Heart left ventricle (tissue), 16 donors: ENCODE measurements around the gene MAPKAPK2. TPM values are rescaled to one million over a fixed set of nuclear protein-coding genes. Genes with fewer than 3 reads are reported as not detected.

Experiments
- ATAC-seq, 4 donors: fragments of 200-7000 bp; cut with Tn5 transposase; one replicate each; pipeline ENCODE4 v1.9.1; 2020 to 2022; ENCODE audit warnings: moderate library complexity in 4 of 4, mild to moderate bottlenecking in 3 of 4, moderate number of reproducible peaks in 1 of 4
- DNase-seq, 5 donors: peaks; one replicate each; pipeline ENCODE4 v3.0.0-alpha.2; 2020
- H3K27ac ChIP-seq, 12 donors: fragments of 200-600 bp; sonication (generic) in 4 of 12; one replicate each; pipeline versions ENCODE4 v1.5.0 to v1.8.0; 2016 to 2022; ENCODE audit warnings: mild to moderate bottlenecking in 2 of 12
- H3K27me3 ChIP-seq, 9 donors: fragments of 200-600 bp; sonication (generic) in 2 of 9; one replicate each; pipeline versions ENCODE4 v1.5.1 to v1.8.0; 2016 to 2022; ENCODE audit warnings: mild to moderate bottlenecking in 3 of 9
- H3K36me3 ChIP-seq, 9 donors: fragments of 200-600 bp; sonication (generic) in 2 of 9; one replicate each; pipeline versions ENCODE4 v1.5.0 to v1.8.0; 2018 to 2022; ENCODE audit warnings: mild to moderate bottlenecking in 2 of 9
- H3K4me1 ChIP-seq, 12 donors: fragments of 200-600 bp; sonication (generic) in 4 of 12; one replicate each; pipeline versions ENCODE4 v1.5.0 to v1.8.0; 2016 to 2022; ENCODE audit warnings: mild to moderate bottlenecking in 3 of 12
- H3K4me3 ChIP-seq, 12 donors: fragments of 200-600 bp; sonication (generic) in 4 of 12; one replicate each; pipeline versions ENCODE4 v1.5.0 to v1.8.0; 2017 to 2022; ENCODE audit warnings: mild to moderate bottlenecking in 9 of 12, moderate library complexity in 4 of 12
- H3K9me3 ChIP-seq, 12 donors: fragments of 200-600 bp; sonication (generic) in 4 of 12; one replicate each; pipeline versions ENCODE4 v1.5.0 to v1.8.0; 2016 to 2022; ENCODE audit warnings: mild to moderate bottlenecking in 1 of 12
- POLR2A ChIP-seq, 2 donors: fragments of 450-650 bp; IDR thresholded peaks; one replicate each; pipeline ENCODE4 v1.6.1; 2017; ENCODE audit warnings: antibody characterized with exemption in 2 of 2, mild to moderate bottlenecking in 2 of 2, moderate library complexity in 2 of 2
- WGBS, 4 donors: extraction: QIAGEN DNeasy Blood & Tissue Kit in 2 of 4; methylation state at CpG; one replicate each; pipeline versions ENCODE4 v1.1.5 to v1.1.7; 2013 to 2018; 5-methylcytosine and 5-hydroxymethylcytosine counted together
- intact Hi-C, 10 donors: fragments of 100-400 bp; cut with DNase I; formaldehyde crosslinking; loops; one replicate each; pipeline versions ENCODE4 v1.11.1 to v1.14.2; 2022
- polyA plus RNA-seq, 2 donors: library from polyadenylated mRNA; stranded (reverse); fragments of 200-250 nt; gene quantifications; one replicate each; pipeline ENCODE4 v1.2.3, GENCODE V29; 2013
- total RNA-seq, 9 donors: library from RNA; depleted of rRNA in 2 of 9; stranded (reverse); fragments of >200 nt in 2 of 9; fragmentation: NEBNext Ultra II Directional in 3 of 9; extraction: Animal tissue kit (Norgen Biotek cat#: 25700) in 3 of 9; gene quantifications; one replicate each; pipeline versions ENCODE4 v1.1.0 to v1.2.4, GENCODE V29; 2016 to 2023
- TF ChIP-seq, protein P1 (sequence below), 12 donors: fragments of 200-600 bp; sonication (generic) in 4 of 12; IDR thresholded peaks; one replicate each; pipeline versions ENCODE4 v1.5.0 to v1.8.0; 2018 to 2022; ENCODE audit warnings: antibody characterized with exemption in 12 of 12, mild to moderate bottlenecking in 5 of 12
- donor health status: ischemic (EF 13 %, LVEDD 7.1; RV severe dilation, severe dysfunction).
- donor health status: healthy with polysubstance abuse.
- donor health status: DM: no; HTN: yes; CAD: no.
- donor health status: DM: no; HTN: no; CAD: no.
- donor health status: ischemic (EF 25% LVEDD 6.9; RV normal size, moderate dysfunction).
- donor health status: ischemic (EF 25% LVEDD 5.7; RV mildly dilated, moderate dysfunction).
- donor health status: healthy.
- donor health status: DM: yes; HTN: yes; CAD: no.
- donor health status: ischemic (EF 35%, LVEDD 5.7; RV mildly dilated, moderate dysfunction).
- donor health status: nonischemic (EF 11% LVEDD 7.7; RV severe dilation, severe dysfunction).
- donor health status: DM: yes; HTN: yes; CAD: no.
- donor health status: PGD.
- donor health status: ischemic (EF 29% LVEDD 5.4; RV normal size, mild dysfunction).
- donor health status: nonischemic (EF 23%, LVEDD 6.1; RV moderate dilation, normal function).

The MAPKAPK2 gene
- total and polyA plus RNA-seq, 11 donors: 126 to 327 (median 223) TPM

DNA sequence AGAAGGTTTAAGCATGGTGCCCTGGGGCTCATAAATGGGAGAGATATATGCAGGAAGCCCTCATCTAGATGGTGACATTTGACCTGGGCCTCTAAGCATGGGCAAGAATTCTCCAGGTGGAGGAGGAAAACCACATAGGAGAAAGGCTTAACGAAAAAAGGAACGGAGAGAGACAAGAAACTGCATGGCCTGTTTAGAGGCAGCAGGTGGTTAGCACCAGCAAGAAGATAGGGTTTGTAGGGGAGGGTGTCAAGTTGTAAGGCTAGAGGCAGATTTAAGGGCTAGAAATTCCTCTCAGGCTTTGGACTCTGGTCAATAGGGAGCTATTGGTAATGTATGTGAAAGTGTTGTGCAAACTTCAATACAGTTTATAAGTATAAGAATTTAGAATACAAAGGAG is 8.2 kb upstream of the MAPKAPK2 start:
- Histone ChIP-seq H3K36me3 (no peaks in the 10 kb centered on the region), H3K4me1 (peaks cover 3 to 60% (median 41%) of the 10 kb centered on the region in 12 donors), H3K4me3 (no peak overlapping the region), H3K27me3 (no peaks in the 10 kb centered on the region), H3K27ac (no peak overlapping the region), H3K9me3 (no peaks in the 10 kb centered on the region)
- WGBS, 4 donors: 87 to 93% (median 91%) methylated on average over 2 of the region's 2 CpGs
- no peak for DNase-seq
- no peak for ATAC-seq
- TF ChIP-seq POLR2A (IDR thresholded peaks at IDR 0.05): no peak
- TF ChIP-seq, protein P1, sequence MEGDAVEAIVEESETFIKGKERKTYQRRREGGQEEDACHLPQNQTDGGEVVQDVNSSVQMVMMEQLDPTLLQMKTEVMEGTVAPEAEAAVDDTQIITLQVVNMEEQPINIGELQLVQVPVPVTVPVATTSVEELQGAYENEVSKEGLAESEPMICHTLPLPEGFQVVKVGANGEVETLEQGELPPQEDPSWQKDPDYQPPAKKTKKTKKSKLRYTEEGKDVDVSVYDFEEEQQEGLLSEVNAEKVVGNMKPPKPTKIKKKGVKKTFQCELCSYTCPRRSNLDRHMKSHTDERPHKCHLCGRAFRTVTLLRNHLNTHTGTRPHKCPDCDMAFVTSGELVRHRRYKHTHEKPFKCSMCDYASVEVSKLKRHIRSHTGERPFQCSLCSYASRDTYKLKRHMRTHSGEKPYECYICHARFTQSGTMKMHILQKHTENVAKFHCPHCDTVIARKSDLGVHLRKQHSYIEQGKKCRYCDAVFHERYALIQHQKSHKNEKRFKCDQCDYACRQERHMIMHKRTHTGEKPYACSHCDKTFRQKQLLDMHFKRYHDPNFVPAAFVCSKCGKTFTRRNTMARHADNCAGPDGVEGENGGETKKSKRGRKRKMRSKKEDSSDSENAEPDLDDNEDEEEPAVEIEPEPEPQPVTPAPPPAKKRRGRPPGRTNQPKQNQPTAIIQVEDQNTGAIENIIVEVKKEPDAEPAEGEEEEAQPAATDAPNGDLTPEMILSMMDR (IDR thresholded peaks at IDR 0.05): no peak
- intact Hi-C loops: no loop called here

GRCh38 chr1:206678490-206678889 is 6.2 kb upstream of the MAPKAPK2 start:
- no peak for TF ChIP-seq POLR2A (IDR thresholded peaks at IDR 0.05)
- TF ChIP-seq, protein P1 (IDR thresholded peaks at IDR 0.05): no peak
- no peak for ATAC-seq
- H3K9me3 ChIP-seq: no peaks in the 10 kb centered on the region
- H3K27me3 ChIP-seq: no peaks in the 10 kb centered on the region
- WGBS, 4 donors: 85 to 90% (median 88%) methylated on average over 3 of the region's 3 CpGs
- H3K27ac ChIP-seq: no peak overlapping the region
- H3K36me3 ChIP-seq: no peaks in the 10 kb centered on the region
- H3K4me1 ChIP-seq: peaks cover 0 to 49% (median 23%) of the 10 kb centered on the region in 12 donors
- no peak overlapping the region for H3K4me3 ChIP-seq
- no peak for DNase-seq
- intact Hi-C loops: no loop called here

- no peaks in the 10 kb centered on the region for H3K36me3 ChIP-seq
- intact Hi-C loops: no loop called here
- ATAC-seq (no peak), DNase-seq (no peak)
- H3K9me3 ChIP-seq: no peaks in the 10 kb centered on the region
- TF ChIP-seq, protein P1 (IDR thresholded peaks at IDR 0.05): no peak
- no peak for TF ChIP-seq POLR2A (IDR thresholded peaks at IDR 0.05)
- H3K4me1 ChIP-seq: peaks cover 0 to 45% (median 16%) of the 10 kb centered on the region in 12 donors
- H3K27ac ChIP-seq: no peak overlapping the region
- H3K4me3 ChIP-seq: no peak overlapping the region
- WGBS, 4 donors: 50 to 63% (median 59%) methylated on average over 5 of the region's 5 CpGs
- H3K27me3 ChIP-seq: no peaks in the 10 kb centered on the region
Measured at GRCh38 chr1:206679738-206680211, 4.9 kb upstream of the MAPKAPK2 start.

DNA sequence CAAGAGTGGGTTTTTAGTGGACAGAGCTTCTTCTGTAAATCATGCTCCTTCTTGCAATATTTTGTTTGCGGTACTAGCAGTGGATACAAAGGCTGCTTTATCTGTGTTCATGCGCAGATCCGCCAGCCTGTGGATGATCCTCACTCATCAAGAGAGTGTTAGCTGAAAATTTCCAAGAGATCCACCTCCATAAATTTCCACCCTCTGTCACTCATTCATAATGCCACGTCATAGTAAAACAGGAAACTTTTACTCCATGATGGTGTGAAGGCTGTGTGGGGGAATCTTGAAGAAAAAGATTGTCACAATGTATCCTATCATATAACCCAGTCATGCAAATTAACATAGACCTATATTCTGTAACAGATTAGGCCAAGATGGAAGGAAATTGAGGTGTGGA is 4.4 kb upstream of the MAPKAPK2 start:
- Histone ChIP-seq H3K27me3 (no peaks in the 10 kb centered on the region), H3K9me3 (no peaks in the 10 kb centered on the region), H3K4me3 (no peak overlapping the region), H3K4me1 (peaks cover 0 to 40% (median 12%) of the 10 kb centered on the region in 12 donors), H3K27ac (no peak overlapping the region), H3K36me3 (no peaks in the 10 kb centered on the region)
- TF ChIP-seq, protein P1 (IDR thresholded peaks at IDR 0.05): no peak
- no peak for TF ChIP-seq POLR2A (IDR thresholded peaks at IDR 0.05)
- 74 to 88% (median 82%) methylated on average over 4 of the region's 4 CpGs for WGBS, 4 donors
- intact Hi-C loops: no loop called here
- DNase-seq (no peak), ATAC-seq (no peak)
